Naive thymus-derived CD8-positive, alpha-beta T cell (primary cell): ENCODE measurements around the gene NACAD. TPM values are rescaled to one million over a fixed set of nuclear protein-coding genes. Genes with fewer than 3 reads are reported as not detected.

Experiments
- ATAC-seq, 2 donors: fragments of 150-1000 bp; cut with Tn5 transposase in 1 of 2; sonication (Bioruptor Pico), chemical (Tn5 transposase) in 1 of 2; 1 replicate in 1 of 2; 2 replicates in 1 of 2; pipeline ENCODE4 v1.10.0; 2021; ENCODE audit warnings: mild to moderate bottlenecking in 2 of 2, moderate library complexity in 2 of 2
- POLR2A ChIA-PET: fragments of 350-600 bp; sonication (Branson Sonifier 250); formaldehyde crosslinking; loops from one replicate; lab custom pipeline; 2021; ENCODE audit warnings: antibody characterized with exemption; lab: Charles Lee
- DNase-seq, 10 donors: peaks; one replicate each; pipeline versions ENCODE4 v3.0.0 to v3.0.0-alpha.2; 2020 to 2022
- H3K27ac Mint-ChIP-seq, 10 donors: one replicate each; pipeline ENCODE4 v1.8.0; 2020 to 2022; ENCODE audit warnings: mild to moderate bottlenecking in 10 of 10, mixed read lengths in 10 of 10, moderate library complexity in 4 of 10, inconsistent platforms in 1 of 10
- H3K27me3 Mint-ChIP-seq, 5 donors: one replicate each; pipeline ENCODE4 v1.8.0; 2021 to 2022; ENCODE audit warnings: mixed read lengths in 5 of 5
- H3K36me3 Mint-ChIP-seq, 3 donors: one replicate each; pipeline ENCODE4 v1.8.0; 2020 to 2022; ENCODE audit warnings: mixed read lengths in 3 of 3, mild to moderate bottlenecking in 2 of 3, inconsistent platforms in 1 of 3
- H3K4me1 Mint-ChIP-seq, 4 donors: one replicate each; pipeline ENCODE4 v1.8.0; 2021 to 2022; ENCODE audit warnings: mixed read lengths in 4 of 4
- H3K4me3 Mint-ChIP-seq, 10 donors: one replicate each; pipeline ENCODE4 v1.8.0; 2020 to 2022; ENCODE audit warnings: mild to moderate bottlenecking in 10 of 10, mixed read lengths in 10 of 10, moderate library complexity in 6 of 10, inconsistent platforms in 1 of 10
- H3K9me3 Mint-ChIP-seq, 9 donors: one replicate each; pipeline ENCODE4 v1.8.0; 2020 to 2022; ENCODE audit warnings: mixed read lengths in 9 of 9, mild to moderate bottlenecking in 3 of 9, inconsistent platforms in 1 of 9, moderate library complexity in 1 of 9
- polyA plus RNA-seq, 3 donors: library from polyadenylated mRNA; unstranded; fragments of 300-500 nt; fragmentation: Illumina TruSeq; gene quantifications; one replicate each; pipeline ENCODE4 v1.2.3, GENCODE V29; 2021
- total RNA-seq, 8 experiments: library from RNA in 2 of 8; stranded (reverse) in 2 of 8; gene quantifications; one replicate each; pipeline ENCODE4 v1.2.3 and lab custom pipeline; 2021 to 2026

The NACAD gene
- total and polyA plus RNA-seq, 5 experiments from 2014 or later, result 0.06 to 0.16 (median 0.15) TPM

GRCh38 chr7:45076946-45077345 is 11.8 kb downstream of the NACAD start:
- Mint-ChIP-seq H3K4me1 (peaks cover 27 to 43% (median 28%) of the 10 kb centered on the region in 4 donors), H3K4me3 (no peak overlapping the region), H3K9me3 (no peaks in the 10 kb centered on the region), H3K36me3 (peaks cover 2 to 55% (median 6%) of the 10 kb centered on the region in 3 donors), H3K27me3 (no peaks in the 10 kb centered on the region), H3K27ac (peak overlapping the region in 5 of 10 donors; percentile 10 to 64 (median 53))
- DNase-seq, result no peak
- POLR2A ChIA-PET, result interaction anchor here (0.8 to 1.5 kb wide), 2 partner anchors 49 to 103 kb away, joined by 3 to 5 read pairs; no protein-coding TSS in a partner anchor
- peak in 1 of 2 donors; percentile 3 for ATAC-seq

- Mint-ChIP-seq H3K4me3 (no peak overlapping the region), H3K27ac (peak overlapping the region in 5 of 10 donors; percentile 6 to 82 (median 73)), H3K4me1 (peaks cover 29 to 48% (median 30%) of the 10 kb centered on the region in 4 donors), H3K27me3 (no peaks in the 10 kb centered on the region), H3K36me3 (peaks cover 6 to 63% (median 6%) of the 10 kb centered on the region in 3 donors), H3K9me3 (no peaks in the 10 kb centered on the region)
- DNase-seq (no peak), ATAC-seq (peak in 1 of 2 donors; percentile 35)
- POLR2A ChIA-PET, result interaction anchor here (0.5 to 1.5 kb wide), 3 partner anchors 49 to 1250 kb away, joined by 3 to 5 read pairs (median 3); no protein-coding TSS in a partner anchor
These were observed 12.6 kb downstream of the NACAD start for GRCh38 chr7:45075871-45076796.

DNA sequence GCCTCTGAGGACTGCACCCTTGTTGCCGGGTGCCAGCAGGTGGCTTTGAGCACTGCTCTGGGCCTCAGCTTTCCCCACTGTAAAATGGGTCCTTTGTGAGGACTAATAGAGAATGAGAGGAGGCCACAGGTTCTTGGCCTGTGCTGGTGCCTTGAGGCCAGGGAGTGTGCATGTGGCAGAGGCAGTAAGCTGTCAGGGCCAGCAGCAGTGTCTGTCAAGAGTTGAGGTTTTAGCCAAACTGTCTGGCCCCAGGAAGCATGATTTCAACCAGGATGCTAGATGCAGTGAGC is 13.5 kb downstream of the NACAD start:
- POLR2A ChIA-PET, result interaction anchor here (0.5 kb wide), 1 partner anchor 1249 kb away, joined by 3 read pairs; no protein-coding TSS in a partner anchor
- Mint-ChIP-seq H3K4me3 (peak overlapping the region in 1 of 10 donors; percentile 59), H3K4me1 (peaks cover 29 to 48% (median 31%) of the 10 kb centered on the region in 4 donors), H3K27me3 (no peaks in the 10 kb centered on the region), H3K36me3 (peaks cover 6 to 69% (median 8%) of the 10 kb centered on the region in 3 donors), H3K9me3 (no peaks in the 10 kb centered on the region), H3K27ac (peak overlapping the region in 5 of 10 donors; percentile 69 to 83 (median 81))
- ATAC-seq (no peak), DNase-seq (no peak)

DNA sequence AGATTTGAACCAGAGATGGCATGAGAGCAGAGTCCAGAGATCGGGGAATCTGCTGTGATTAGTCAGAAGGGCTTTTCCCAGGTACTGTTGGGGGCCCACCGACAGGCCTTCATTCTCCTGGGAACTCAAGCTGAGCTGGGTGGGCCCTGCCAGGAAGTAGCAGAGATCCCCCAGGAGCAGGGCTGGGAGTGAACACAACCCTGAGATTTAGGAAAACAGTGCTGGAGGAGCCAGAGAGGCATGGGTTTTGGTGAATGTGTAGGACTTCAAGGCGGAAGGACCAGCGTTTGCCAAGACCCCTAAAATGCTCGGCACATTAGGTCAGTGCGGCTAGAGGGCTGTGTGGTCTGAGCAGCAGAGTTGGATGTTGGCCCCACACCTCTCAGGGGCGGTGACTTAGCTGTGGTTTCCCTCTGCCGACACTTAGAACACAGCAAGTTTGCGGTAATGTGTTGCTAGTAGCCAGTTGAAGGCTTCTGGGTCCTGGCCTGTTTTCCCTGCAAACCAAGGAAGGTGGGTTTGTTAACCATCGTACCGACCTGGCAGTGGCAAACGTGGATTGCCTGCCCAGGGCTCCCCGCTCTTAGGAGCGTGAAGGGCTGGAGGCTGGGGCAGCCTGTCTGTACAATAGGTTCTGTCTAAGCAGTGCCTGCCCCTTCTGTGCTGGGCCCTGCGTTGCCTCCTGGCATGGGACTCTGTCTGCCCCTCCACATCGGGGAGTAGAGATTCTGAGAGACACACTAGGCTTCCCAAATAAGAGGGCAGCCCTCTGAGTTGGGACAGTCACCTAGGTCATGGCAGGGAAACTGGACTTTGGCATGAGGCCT is 14.0 kb downstream of the NACAD start:
- peaks cover 25 to 45% (median 33%) of the 10 kb centered on the region in 4 donors for H3K4me1 Mint-ChIP-seq
- ATAC-seq (no peak), DNase-seq (no peak)
- H3K36me3 Mint-ChIP-seq, result peaks cover 6 to 74% (median 8%) of the 10 kb centered on the region in 3 donors
- H3K4me3 Mint-ChIP-seq, result peak overlapping the region in 1 of 10 donors; percentile 59
- peak overlapping the region in 6 of 10 donors; percentile 49 to 83 (median 80) for H3K27ac Mint-ChIP-seq
- H3K9me3 Mint-ChIP-seq, result no peaks in the 10 kb centered on the region
- no peaks in the 10 kb centered on the region for H3K27me3 Mint-ChIP-seq
- POLR2A ChIA-PET, result interaction anchor here (1.3 to 2.2 kb wide), 2 partner anchors 47 to 72 kb away, joined by 4 to 5 read pairs; no protein-coding TSS in a partner anchor

DNA sequence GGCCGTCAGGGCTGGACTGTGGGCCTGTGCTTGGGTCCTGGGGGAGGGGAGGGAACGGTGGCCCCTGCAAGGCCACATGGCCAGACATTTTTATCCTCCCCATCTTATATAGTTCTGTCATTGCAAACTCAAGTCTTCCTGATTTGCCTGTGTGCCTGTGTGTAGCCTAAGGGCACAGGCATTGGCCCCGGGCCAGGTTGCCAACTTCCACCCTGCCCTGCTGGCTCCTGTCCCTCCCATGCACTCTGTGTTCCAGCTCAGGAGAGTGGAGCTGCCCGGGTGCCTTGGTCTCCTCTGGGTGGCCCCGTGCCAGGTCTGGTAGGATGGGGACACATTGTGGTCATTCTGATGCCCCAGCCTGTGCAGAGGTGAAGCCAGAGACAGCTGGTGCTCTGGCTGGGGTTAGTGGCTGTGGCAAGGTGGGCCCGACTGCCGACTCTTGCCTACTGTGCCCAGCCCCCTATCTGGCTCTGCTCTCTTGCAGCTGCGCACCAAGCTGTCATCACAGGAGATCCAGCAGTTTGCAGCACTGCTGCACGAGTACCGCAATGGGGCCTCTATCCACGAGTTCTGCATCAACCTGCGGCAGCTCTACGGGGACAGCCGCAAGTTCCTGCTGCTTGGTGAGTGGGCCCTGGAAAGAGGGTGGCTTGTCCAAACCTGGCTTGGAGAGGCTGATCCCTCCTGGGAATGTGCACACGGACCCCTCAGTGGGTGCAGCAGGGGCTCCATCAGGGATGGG is 14.8 kb downstream of the NACAD start:
- Mint-ChIP-seq H3K27ac (peak overlapping the region in 6 of 10 donors; percentile 10 to 79 (median 50)), H3K27me3 (no peaks in the 10 kb centered on the region), H3K4me1 (peaks cover 22 to 40% (median 37%) of the 10 kb centered on the region in 4 donors), H3K36me3 (peaks cover 6 to 82% (median 8%) of the 10 kb centered on the region in 3 donors), H3K9me3 (no peaks in the 10 kb centered on the region), H3K4me3 (no peak overlapping the region)
- ATAC-seq (no peak), DNase-seq (no peak)
- POLR2A ChIA-PET, result interaction anchor here (1.3 to 2.2 kb wide), 2 partner anchors 46 to 71 kb away, joined by 4 to 5 read pairs; no protein-coding TSS in a partner anchor

GRCh38 chr7:45073031-45073785 is 15.6 kb downstream of the NACAD start:
- H3K4me1 Mint-ChIP-seq, result peaks cover 18 to 43% (median 39%) of the 10 kb centered on the region in 4 donors
- H3K27me3 Mint-ChIP-seq, result no peaks in the 10 kb centered on the region
- peaks cover 6 to 89% (median 8%) of the 10 kb centered on the region in 3 donors for H3K36me3 Mint-ChIP-seq
- POLR2A ChIA-PET, result interaction anchor here (0.6 to 2.2 kb wide), 4 partner anchors 45 to 680 kb away, joined by 3 to 5 read pairs (median 4); no protein-coding TSS in a partner anchor
- no peak for ATAC-seq
- peak overlapping the region in 1 of 10 donors; percentile 36 for H3K4me3 Mint-ChIP-seq
- DNase-seq, result no peak
- H3K27ac Mint-ChIP-seq, result peak overlapping the region in 6 of 10 donors; percentile 36 to 78 (median 52)
- H3K9me3 Mint-ChIP-seq, result no peaks in the 10 kb centered on the region

GRCh38 chr7:45072131-45073030 is 16.4 kb downstream of the NACAD start:
- H3K27me3 Mint-ChIP-seq, result no peaks in the 10 kb centered on the region
- no peak for DNase-seq

GRCh38 chr7:45071528-45071927 is 17.2 kb downstream of the NACAD start:
- no peaks in the 10 kb centered on the region for H3K27me3 Mint-ChIP-seq
- H3K9me3 Mint-ChIP-seq, result no peaks in the 10 kb centered on the region
- no peak for ATAC-seq
- H3K36me3 Mint-ChIP-seq, result peaks cover 6 to 94% (median 8%) of the 10 kb centered on the region in 3 donors
- H3K27ac Mint-ChIP-seq, result peak overlapping the region in 6 of 10 donors; percentile 2 to 78 (median 50)
- no peak overlapping the region for H3K4me3 Mint-ChIP-seq
- H3K4me1 Mint-ChIP-seq, result peaks cover 18 to 51% (median 37%) of the 10 kb centered on the region in 4 donors
- no peak for DNase-seq
- POLR2A ChIA-PET, result interaction anchor here (1.2 kb wide), 1 partner anchor 70 kb away, joined by 3 read pairs; no protein-coding TSS in a partner anchor

More at GRCh38 chr7:45072131-45073030, 16.4 kb downstream of the NACAD start:
- H3K4me1 Mint-ChIP-seq, result peaks cover 17 to 49% (median 40%) of the 10 kb centered on the region in 4 donors
- no peak for ATAC-seq
- no peak overlapping the region for H3K4me3 Mint-ChIP-seq
- POLR2A ChIA-PET, result interaction anchor here (0.6 to 2.2 kb wide), 5 partner anchors 45 to 681 kb away, joined by 3 to 5 read pairs (median 4); no protein-coding TSS in a partner anchor
- peak overlapping the region in 7 of 10 donors; percentile 2 to 87 (median 40) for H3K27ac Mint-ChIP-seq
- H3K36me3 Mint-ChIP-seq, result peaks cover 6 to 92% (median 8%) of the 10 kb centered on the region in 3 donors
- H3K9me3 Mint-ChIP-seq, result no peaks in the 10 kb centered on the region

GRCh38 chr7:45070254-45070642 is 18.5 kb downstream of the NACAD start:
- DNase-seq (no peak), ATAC-seq (no peak)
- POLR2A ChIA-PET, result interaction anchor here (0.9 to 1.1 kb wide), 3 partner anchors 19 to 96 kb away, joined by 3 to 4 read pairs (median 4); partner anchors contain the start of gene TBRG4
- Mint-ChIP-seq H3K27me3 (no peaks in the 10 kb centered on the region), H3K27ac (peak overlapping the region in 2 of 10 donors; percentile 17 to 53), H3K4me1 (peaks cover 20 to 51% (median 39%) of the 10 kb centered on the region in 4 donors), H3K9me3 (no peaks in the 10 kb centered on the region), H3K36me3 (peaks cover 5 to 95% (median 6%) of the 10 kb centered on the region in 3 donors), H3K4me3 (no peak overlapping the region)
